ENCODE data around the gene SH3PXD2A.
A peak's percentile ranks its signal among the peaks of the same experiment; 100 is the strongest.
"Not testable (repeated sequence)": the region's sequence is repeated elsewhere in the genome, so short reads cannot be mapped to it uniquely, and the experiment has no call there.

SH3PXD2A gene

DNA sequence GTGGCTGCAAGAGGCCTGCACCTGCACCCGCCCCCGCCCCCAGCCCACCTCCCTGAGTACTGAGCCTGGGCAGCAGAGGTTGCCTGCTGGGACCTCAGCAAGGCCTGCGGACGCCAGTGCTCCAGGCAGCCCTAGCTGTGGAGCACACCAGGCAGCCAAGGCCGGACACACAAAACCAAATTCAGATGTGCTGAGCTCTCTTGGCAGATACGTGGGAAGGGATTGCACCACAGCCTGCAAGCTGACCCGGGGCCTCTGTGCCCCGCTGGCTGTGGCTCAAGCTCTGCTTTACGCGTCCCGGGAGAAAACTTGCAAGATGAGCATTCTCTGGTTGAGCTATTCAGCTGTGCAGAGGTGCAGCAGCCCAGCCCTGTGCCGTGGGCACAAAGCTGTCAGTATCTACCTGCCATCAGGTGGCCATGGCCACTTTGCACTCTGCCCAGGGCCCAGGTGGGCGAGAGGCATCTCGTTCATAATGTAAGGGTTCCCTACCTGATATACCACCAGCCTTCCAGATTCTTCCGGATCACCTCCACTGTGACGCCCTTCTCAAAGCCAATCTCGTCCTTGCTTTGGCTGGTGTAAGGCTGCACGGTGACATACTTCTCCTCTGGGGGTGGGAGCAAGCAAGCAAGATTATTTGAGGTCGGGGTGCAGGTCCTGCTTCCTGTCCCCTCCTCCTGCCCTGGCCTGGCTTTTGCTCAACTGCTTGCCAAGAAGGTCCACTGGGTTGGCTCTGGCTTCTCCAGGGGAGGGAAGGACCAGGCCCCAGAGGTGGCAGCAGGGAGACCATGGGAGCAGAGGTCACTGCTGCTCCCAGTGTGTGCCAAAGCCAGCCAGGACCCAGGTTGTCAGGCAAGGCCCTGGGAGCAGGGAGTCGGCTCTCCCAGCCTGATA, 238.4 kb downstream of the SH3PXD2A start:
- no peak for DNase-seq

DNA sequence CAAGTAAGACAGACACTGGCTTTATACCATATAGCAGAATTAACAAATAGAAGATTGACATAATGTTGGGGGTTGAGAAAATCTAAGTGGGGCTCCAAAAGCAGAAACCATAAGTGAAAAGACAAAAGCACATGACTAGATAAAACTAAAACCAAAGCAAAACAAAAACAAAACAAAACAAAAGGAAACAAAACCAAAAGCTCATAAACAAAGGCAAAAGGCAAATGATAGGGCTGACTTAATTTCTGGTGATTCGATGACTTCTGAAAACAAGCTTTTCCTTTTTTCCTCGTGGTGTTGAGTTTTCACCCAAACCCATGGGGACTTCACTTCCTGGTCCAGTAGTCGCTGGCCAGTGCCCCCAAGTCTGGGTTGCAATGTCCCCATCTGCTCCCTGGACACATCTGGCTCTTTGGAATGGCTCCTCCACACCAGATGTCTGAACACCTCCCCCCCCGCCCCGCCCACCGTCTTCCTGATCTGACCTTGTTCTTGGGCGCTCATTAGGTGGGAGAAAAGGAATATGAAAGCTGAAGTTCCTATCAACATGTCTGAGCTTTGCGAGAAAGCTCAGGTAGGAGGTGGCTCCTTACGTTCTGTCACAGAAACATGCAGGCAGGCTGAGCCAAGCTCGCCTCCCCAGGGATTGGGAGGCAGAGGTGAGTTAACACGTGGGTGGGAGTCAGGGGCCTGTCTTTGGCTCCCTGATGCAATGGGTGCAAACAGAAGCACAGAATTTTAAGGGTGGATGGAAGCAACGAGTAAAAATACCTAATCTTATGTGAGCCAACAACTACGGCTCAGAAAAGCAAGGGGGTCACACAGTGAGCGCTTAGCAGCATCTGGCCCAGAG, 240.8 kb downstream of the SH3PXD2A start:
- DNase-seq, result no peak

DNA sequence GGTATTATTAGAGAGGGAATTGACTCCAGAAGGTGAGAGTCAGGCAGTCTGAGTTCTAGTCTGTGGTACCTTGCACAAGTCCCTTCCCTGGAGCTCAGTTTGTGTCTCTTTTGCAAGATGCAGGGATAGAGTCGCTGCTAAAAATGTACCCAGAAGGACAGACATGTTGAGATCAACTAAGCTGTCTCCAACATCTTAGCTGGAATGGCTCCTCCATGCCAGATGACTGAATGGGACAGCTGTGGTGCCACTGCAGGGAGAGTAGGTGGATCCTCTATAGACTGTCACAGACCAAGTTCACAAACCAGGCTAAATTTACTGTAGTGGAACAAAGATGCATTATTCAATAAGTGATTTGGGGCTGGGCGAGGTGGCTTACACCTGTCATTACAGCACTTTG, 241.8 kb downstream of the SH3PXD2A start:
- DNase-seq, result no peak

DNA sequence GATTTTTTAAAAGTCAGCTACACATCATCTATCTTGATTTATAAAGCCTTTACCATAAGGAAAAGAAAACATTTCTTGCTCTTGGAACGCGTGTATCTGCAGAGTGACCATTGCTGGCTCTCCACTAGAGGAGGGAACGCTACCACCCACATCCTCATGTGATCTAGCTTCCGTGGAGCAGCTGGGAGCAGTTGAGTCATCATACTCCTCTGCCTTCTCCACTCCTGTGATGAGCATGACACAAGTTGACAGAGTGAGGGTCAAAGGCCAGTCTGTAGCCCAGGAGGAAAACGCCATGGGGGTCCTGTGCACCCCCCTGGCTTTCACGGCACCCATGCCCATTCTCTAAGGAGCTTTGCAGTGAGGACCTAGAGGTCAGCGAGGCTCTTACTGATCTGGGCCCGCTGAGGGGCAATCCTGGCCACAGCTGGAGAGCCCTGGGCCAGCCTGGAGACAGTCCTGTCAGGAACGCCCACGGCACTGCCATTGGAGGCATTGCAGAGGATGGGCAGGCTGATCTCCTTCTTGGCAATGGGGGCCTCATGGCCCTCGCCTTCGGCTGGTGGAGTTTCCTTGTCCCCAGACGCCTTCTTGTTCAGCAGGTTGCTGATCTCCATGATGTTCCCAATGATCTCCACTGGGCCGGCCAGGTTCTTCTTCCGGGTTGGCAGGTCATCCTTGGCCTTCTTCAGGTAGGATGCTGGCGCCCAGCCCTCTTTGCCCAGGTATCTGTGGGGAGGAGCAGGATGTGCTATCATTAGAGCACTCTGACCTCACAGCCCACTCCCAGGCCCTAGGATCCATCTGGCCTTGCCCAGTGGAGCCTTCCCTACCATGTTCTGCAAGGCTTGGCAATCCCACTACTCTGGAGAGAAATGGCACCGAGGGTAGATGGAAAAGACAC, 242.7 kb downstream of the SH3PXD2A start:
- DNase-seq, result no peak

DNA sequence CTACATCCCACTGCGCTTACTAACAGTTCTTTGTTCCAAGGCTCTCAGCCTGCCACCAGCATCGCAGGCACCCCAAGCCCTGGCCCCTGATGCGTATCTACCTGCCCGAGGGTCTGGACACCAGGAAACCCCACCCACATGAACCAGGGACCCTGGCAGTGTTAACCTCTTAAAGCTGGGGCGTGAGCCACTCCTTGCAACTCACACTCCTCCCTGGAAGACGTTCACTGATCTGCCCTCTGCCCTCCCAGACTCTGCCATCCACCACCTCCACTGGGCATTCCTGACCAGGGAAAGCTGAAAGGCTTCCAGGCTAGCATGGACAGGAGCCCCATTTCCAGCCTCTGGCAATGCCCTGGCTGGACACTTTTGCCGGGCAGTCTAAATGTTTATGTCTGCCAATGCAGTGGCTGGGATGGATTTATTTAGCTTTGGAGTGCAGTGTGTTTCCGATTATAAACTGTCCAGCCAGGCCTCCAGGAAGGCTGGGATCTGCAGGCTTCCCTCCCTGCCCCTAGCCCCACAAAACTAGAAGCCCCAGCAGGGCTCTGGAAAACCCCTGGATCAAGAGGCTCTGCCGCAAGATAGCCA, 244.4 kb downstream of the SH3PXD2A start:
- DNase-seq, result no peak

DNA sequence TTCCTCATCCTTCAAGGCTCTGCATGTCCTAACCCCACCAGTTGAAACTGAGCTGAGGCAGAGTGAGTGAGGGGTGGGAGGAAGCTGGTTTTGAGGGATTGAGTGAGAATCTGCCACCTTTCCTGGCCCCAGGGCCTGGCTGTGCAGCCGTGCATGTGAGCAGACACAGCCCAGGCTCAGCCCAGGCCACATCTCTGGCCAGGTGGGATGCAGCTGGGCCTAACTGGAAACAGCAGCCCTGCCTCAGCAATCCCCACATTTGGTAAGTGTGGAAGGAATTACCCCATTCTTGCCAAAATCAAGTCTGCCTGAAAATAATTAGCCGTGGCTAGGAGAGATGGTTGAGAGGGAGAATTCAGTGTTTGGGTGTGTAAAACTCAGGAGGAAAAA, 245.3 kb downstream of the SH3PXD2A start:
- no peak for DNase-seq

DNA sequence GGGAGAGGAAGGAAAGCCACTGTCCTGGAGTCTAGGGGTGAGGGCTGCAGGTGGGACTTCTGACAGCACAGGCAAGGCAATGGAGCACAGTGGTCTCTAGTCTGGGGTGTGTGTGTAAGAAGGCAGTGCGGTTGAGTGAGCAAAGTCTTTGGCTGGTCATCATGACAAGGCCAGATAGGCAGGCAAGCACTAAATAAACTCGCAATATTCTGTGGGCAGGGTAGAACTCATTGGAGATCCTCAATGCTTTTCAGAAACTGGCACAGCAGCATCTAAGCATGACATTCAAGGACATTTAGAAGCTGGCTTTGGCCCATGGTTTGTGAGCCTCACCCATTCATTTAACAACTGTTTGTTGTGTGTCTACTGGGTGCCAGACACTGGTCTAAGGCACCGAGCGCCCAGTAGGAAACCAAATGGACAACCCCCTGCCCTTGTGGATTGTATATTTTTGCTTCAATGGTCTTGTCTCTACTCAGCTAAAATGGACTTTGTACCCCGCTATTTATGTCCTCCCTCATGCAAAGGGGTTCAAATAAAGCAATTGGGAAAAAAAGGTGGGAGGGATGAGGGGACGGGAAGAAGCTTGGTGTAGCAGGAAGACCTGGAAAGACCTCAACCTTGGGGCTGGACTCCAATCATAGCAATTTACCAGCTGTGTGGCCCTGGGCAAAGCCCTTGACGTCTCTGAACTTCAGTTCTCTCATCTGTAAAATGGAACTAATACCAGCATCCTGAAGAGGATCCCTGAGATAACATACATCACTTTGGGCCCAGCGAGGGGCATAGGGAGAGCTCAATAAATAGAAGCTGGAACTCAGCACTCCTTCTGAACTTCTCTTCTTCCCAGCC, 245.9 kb downstream of the SH3PXD2A start:
- no peak for DNase-seq

DNA sequence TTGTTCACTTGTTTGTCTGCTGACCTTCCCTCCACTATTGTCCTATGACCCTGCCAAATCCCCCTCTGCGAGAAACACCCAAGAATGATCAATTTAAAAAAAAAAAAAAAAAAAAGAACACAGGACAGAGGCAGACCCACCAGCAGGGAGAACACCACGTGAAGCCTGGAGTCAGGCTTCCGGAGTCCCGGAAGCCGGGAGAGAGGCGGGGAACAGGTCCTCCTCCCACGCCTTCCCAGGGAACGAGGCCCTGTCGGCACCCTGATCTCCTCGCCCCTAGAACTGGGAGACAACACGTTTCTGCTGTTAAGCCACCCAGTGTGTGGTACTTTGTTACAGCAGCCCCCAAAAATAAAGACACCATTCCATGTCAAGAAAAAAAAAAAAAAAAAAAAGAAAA, 247.3 kb downstream of the SH3PXD2A start:
- not testable (repeated sequence) for DNase-seq

DNA sequence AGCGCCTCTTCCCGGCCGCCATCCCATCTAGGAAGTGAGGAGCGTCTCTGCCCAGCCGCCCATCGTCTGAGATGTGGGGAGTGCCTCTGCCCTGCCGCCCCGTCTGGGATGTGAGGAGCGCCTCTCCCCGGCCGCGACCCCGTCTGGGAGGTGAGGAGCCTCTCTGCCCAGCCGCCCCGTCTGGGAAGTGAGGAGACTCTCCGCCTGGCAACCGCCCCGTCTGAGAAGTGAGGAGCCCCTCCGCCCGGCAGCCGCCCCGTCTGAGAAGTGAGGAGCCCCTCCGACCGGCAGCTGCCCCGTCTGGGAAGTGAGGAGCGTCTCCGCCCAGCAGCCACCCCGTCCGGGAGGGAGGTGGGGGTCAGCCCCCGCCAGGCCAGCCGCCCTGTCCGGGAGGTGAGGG, 248.3 kb downstream of the SH3PXD2A start:
- DNase-seq, result not testable (repeated sequence)

DNA sequence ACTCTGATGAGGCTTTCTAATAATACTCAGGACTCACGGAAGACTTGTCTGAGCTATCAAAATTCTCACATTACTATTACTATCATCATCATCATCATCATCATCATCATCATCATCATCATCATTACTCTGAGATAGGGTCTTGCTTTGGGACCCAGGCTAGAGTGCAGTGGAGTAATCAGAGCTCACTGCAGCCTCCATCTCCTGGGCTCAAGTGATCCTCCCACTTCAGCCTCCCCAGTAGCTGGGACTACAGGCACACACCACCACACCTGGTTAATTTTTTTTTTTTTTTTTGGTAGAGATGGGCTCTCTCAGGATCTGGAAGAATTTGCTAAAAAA, 249.3 kb downstream of the SH3PXD2A start:
- not testable (repeated sequence) for DNase-seq

DNA sequence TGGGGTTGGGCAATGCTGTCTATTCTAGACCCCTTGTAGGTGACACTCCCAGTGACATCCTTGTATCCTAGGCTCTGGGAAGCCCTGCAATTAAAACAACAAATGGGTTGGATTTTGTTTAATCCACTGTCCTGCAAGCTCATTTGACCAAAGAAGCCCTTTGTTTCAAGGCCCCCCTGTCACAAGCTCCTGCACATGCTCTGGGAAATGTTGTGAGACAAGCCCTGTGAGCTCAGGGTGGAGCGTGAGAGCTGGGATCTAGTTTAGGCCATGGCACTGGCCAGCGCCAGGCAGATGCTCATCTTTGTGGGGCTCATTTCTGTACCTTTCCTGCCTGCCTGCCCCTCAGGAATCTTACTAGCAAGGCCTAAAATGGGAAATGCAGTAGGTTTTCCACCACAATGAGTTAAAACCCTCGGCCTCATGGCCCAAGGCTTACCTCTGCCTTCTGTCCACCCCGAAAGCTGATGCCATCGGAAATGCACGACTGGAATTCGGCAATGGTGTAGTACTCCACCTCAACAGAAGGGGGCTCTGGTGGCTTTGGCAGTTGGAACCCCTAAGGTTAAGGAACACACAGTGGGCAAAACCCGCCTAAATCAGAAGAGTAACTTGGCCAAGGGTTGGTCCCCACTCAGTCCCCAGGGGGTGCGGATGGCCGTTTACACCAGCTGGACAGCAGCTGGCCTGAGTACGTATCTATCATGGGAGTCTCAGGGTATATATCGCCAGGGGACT, 249.8 kb downstream of the SH3PXD2A start:
- peak; percentile 37 for DNase-seq

DNA sequence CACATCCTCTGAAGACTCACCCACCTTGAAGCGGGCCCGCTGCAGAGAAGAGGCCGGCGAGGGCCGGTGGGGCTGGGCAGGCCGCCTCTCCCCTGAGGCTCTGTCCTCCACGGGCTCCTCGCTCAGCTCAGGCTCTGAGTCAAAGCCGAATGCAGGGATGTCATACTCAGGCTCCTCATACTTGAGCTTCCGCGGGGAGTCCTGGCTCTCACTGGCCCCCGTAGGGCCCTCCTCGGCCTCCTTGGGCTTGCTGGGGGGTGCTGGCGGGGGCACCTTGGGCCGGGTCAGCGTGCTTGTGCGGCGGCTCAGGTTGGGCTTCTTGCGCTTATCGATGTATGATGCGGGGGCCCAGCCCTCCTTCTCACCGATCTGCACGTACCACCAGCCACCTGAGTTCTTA, 252.0 kb downstream of the SH3PXD2A start:
- DNase-seq, result no peak

DNA sequence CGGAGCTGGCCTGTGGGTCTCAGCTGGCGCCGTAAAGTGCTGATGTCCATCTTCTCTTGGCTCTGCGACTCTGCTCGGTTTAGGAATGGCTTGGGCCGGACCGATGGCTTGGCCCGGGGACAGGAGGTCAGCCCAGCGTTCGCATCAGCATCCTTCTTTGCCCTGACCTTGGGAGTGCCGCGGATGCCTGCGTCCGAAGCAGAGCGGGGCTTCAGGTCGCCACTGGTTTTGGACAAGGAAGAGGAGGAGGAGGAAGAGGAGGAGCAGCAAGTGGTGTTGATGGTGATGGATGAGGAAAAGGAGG, 252.6 kb downstream of the SH3PXD2A start:
- DNase-seq, result no peak

DNA sequence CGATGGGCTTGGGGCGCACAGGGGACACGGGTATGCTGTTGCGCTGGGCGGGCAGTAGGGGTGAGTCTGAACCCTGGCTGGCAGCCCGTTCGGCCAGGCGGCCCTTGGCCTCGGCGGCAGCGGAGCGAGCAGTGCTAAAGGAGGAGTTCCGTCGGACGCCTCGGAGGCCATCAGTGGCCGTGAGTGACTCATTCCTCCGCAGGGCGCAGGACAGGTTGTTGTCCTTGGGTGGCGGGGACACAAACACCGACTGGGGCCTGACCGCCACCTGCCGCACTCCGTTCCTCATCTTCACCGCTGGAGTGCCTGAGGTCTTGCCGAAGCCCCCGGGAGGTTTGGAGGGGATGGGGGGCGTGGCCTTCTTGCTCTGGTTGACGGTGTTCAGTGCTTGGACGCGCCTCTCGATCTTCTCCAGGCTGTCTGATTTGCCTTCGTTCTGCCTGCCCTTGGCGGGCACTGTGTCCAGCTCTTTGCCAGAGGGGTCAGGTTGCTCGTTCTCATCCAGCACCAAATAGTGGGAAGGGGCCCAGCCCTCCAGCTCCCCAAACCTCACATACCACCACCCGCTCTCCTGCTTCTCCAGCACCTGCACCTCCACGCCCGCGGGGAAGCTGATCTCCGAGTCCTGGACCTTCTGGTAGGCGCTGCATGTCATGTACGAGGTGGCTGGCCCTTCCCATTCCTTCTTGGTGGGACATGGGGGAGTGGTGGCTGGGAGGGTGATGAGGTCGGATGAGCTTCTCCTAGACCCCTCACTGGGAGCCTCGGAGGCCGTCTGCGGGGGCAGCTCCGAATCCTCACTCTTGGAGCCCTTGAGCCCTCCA, 253.1 kb downstream of the SH3PXD2A start:
- no peak for DNase-seq

DNA sequence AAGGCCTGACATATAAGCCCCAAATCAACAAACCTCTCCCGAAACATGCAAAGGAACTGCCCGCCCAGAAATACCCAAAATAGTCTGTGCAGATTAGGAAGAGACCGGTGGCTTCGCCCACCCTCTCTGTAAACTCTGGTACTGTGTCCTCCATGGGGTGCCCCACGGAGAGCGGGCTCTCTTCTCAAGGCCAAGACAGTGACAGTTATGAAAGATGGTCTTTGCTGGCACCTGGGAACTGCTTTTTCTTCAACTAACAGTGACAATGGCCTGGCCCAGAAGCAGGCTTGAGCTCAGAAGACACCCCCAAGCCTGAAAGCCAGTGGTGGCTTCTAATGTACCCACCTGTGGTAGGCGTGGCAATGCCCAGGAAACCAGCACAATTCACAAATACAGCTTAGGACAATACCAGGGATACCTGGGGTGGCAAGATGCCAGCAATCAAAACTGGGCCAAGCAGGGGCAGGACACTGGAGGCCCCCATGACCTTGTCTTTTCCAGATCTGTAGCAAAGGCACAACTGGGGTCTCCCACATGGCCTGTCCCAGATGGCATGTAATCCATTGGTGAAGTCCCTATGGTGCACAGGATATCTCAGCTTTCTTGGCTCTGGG, 254.3 kb downstream of the SH3PXD2A start:
- DNase-seq, result no peak

DNA sequence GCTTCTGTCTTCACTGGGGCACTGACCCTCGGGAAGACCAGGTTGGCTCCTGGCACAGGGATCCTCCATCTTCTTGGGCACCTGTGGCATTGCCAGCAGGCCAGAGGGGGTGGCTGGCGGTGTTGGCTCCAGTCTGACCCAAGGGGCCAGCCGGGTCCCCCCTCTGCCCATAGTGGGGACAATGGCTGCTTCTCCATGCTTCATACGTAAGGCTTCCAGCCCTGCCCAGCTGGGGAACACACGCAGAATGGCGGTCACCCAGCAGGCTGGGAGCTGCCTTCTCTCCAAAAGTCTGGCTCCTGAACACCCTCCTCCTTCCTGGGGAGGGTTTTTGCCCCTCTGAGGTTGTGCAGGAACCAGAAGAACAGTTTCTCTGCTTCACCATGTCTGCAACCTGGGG, 255.1 kb downstream of the SH3PXD2A start:
- no peak for DNase-seq

DNA sequence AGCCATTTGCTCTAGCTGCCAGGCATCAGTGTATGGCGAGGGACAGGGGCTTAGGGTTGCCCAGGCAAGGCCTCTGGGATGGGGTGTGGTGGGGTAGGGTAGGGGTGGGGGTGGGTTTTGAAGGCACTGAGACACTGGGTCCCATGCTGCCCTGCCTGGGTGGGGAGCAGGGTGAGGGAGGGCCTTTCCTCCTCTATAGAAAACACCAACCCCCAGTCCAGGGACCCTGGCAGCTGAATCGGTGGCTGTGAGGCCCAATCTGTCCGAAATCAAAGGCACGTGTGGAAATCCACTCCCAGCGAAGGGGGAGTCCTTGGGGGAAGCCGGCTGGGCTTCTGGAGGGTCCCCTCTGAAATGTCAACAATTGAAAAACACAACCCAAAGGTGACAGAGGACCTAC, 255.5 kb downstream of the SH3PXD2A start:
- DNase-seq, result no peak

DNA sequence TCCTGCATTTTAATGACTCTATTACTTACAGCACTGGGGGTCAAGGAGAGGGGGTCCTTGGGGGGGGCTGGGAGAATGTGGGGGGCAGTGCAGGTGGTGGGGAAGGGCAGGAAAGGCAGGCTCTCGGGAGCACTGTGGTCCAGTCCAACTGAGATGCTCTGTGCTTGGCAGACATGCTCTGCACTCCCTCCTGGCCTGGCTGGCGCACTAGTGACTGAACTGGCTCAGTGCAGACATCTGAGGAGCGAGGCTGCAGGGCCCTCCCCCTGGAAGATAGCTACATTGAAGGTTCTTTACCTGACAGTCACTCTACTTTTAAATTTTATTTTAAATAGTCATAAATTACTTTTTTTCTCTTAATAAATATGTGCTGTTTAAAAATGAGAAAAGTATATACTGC, 256.2 kb downstream of the SH3PXD2A start:
- no peak for DNase-seq

DNA sequence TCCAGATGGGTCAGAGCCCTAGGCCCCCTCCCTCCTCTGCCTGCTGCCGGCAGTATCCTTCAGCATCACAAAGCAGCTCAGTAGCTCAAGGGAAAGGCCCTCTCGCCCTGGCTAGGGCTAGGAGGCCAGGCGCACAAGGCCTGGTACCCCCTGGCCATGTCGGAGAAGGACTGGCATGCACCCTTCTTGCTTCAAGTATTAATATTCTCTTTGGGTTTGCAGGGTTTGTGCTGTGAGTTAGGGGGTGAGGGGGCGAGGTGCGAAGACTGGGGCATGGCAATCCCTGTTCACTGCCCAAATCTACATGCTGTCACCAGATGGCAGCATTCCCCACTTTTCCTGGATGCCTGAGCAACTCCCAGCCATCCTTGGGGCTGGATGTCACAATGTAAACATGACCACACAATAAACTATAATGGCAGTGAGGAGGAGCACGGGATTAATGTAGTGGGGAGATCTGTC, 256.7 kb downstream of the SH3PXD2A start:
- DNase-seq, result no peak

DNA sequence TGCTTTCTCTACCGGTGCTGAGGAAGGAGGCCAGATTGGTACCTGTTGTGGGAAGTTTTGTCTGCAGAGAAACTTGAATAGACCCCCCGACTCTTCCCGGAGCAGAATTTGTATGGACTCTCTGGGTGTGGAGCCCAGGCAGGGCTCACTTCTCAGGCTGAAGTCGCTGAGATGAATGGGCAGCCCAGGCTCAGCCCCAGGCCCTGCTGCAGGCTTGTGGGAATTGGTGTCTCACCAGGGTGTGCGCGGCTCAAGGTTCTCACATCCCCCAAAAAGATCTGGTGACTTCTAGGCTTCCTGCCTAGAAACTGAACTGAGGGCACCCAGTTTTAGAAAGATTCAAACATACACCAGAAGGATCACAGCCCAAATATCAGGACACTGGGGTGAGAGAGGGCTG, 258.4 kb downstream of the SH3PXD2A start:
- no peak for DNase-seq

Measured in CD4-positive, alpha-beta T cell treated with Interleukin-4 for 4 hours (primary cell).